GM12878 (cell line): ENCODE data around the gene ARHGEF11. TPM values are rescaled to one million over a fixed set of nuclear protein-coding genes. Genes with fewer than 3 reads are reported as not detected.

ENCODE experiments used
- ATAC-seq: fragments of 200-7000 bp; cut with Tn5 transposase; 3 replicates; pipeline ENCODE4 v1.9.1; 2020; ENCODE audit warnings: mild to moderate bottlenecking, moderate library complexity
- BruUV-seq: library from RNA; stranded (reverse); fragments of 400-500 nt; replicated peaks from 2 replicates; lab custom pipeline; 2021; lab: Mats Ljungman, UMichigan
- CTCF ChIA-PET: fragments of 300-600 bp; sonication (Branson Sonifier 250); formaldehyde crosslinking; extraction: SDS; loops from one replicate; lab custom pipeline; 2021; ENCODE audit warnings: inconsistent platforms; lab: Yijun Ruan, JAX
- POLR2A ChIA-PET: fragments of 350-600 bp; formaldehyde crosslinking; extraction: SDS; loops from one replicate; lab custom pipeline; 2021; ENCODE audit warnings: inconsistent platforms; lab: Charles Lee
- RAD21 ChIA-PET: fragments of 300-600 bp; sonication (Branson Sonifier 250); formaldehyde crosslinking; loops from one replicate; lab custom pipeline; 2023; ENCODE audit warnings: antibody characterized with exemption; ENCODE audit not compliant: unreplicated experiment; lab: Charles Lee
- SMC1A ChIA-PET: fragments of 300-600 bp; sonication (Branson Sonifier 250); formaldehyde crosslinking; loops from one replicate; lab custom pipeline; 2023; ENCODE audit not compliant: unreplicated experiment, uncharacterized antibody; lab: Charles Lee
- DNase-seq: peaks from one replicate; pipeline ENCODE4 v3.0.0-alpha.2; 2011; ENCODE audit warnings: low read depth, low spot score
- FAIRE-seq: peaks from 3 replicates; lab custom pipeline; 2011; peaks lifted over from hg19 to GRCh38; lab: Jason Lieb, UNC
- H2AFZ ChIP-seq: 2 replicates; pipeline ENCODE4 v1.6.0; 2011; ENCODE audit warnings: low read depth, low read length, control low read depth; ENCODE audit not compliant: control insufficient read depth
- H3K27ac ChIP-seq: 2 replicates; pipeline ENCODE4 v1.5.1; 2011; ENCODE audit warnings: control low read depth; ENCODE audit not compliant: control insufficient read depth, insufficient read depth
- H3K27me3 ChIP-seq, 2 experiments: replicated peaks in 1 of 2; 2 replicates each; pipeline versions ENCODE4 v1.6.0 to v1.6.1; 2011; ENCODE audit warnings: low read length in 1 of 2; ENCODE audit not compliant: control insufficient read depth in 2 of 2, insufficient read depth in 2 of 2
- H3K36me3 ChIP-seq, 2 experiments: 2 replicates each; pipeline ENCODE4 v1.5.1; 2011; ENCODE audit warnings: low read length in 1 of 2; ENCODE audit not compliant: control insufficient read depth in 2 of 2, insufficient read depth in 2 of 2
- H3K4me1 ChIP-seq: 2 replicates; pipeline ENCODE4 v1.6.1; 2011; ENCODE audit warnings: mild to moderate bottlenecking, low read length, moderate library complexity, mixed read lengths; ENCODE audit not compliant: control insufficient read depth, insufficient read depth
- H3K4me2 ChIP-seq: 2 replicates; pipeline ENCODE4 v1.6.0; 2011; ENCODE audit warnings: control low read depth; ENCODE audit not compliant: control insufficient read depth, insufficient read depth
- H3K4me3 ChIP-seq: fragments of 200-600 bp; sonication (generic); 2 replicates; pipeline ENCODE4 v1.5.1; 2016
- H3K79me2 ChIP-seq: 2 replicates; pipeline ENCODE4 v1.6.0; 2011; ENCODE audit warnings: low read length; ENCODE audit not compliant: control insufficient read depth, insufficient read depth
- H3K9ac ChIP-seq: 2 replicates; pipeline ENCODE4 v1.8.0; 2011; ENCODE audit warnings: low read length, control low read depth, mixed read lengths; ENCODE audit not compliant: control insufficient read depth, insufficient read depth
- H3K9me3 ChIP-seq: replicated peaks from 3 replicates; pipeline ENCODE4 v1.5.1; 2011; ENCODE audit warnings: mild to moderate bottlenecking, low read length; ENCODE audit not compliant: control insufficient read depth, insufficient read depth
- H4K20me1 ChIP-seq: 2 replicates; pipeline ENCODE4 v1.6.0; 2011; ENCODE audit not compliant: control insufficient read depth, insufficient read depth
- BCLAF1 ChIP-seq: fragments of 450-650 bp; IDR thresholded peaks from 2 replicates; pipeline ENCODE4 v1.6.1; 2017; ENCODE audit warnings: antibody characterized with exemption, mild to moderate bottlenecking, moderate library complexity
- BMI1 ChIP-seq: fragments of 450-650 bp; IDR thresholded peaks from 2 replicates; pipeline ENCODE4 v1.6.1; 2016; ENCODE audit warnings: mild to moderate bottlenecking, moderate library complexity, borderline replicate concordance
- CEBPZ ChIP-seq: fragments of 150-350 bp; IDR thresholded peaks from 2 replicates; pipeline ENCODE4 v1.6.1; 2016; ENCODE audit warnings: low read depth, low read length
- ETV6 ChIP-seq, 2 experiments: fragments of 450-650 bp in 1 of 2; IDR thresholded peaks in 1 of 2; conservative IDR thresholded peaks in 1 of 2; 2 replicates each; pipeline ENCODE4 v1.6.1; 2014; ENCODE audit warnings: antibody characterized with exemption in 1 of 2, borderline replicate concordance in 1 of 2, low read depth in 1 of 2, mild to moderate bottlenecking in 1 of 2, moderate library complexity in 1 of 2
- IRF5 ChIP-seq: fragments of 450-650 bp; IDR thresholded peaks from 2 replicates; pipeline ENCODE4 v1.6.1; 2017; ENCODE audit warnings: borderline replicate concordance
- POLR2AphosphoS2 ChIP-seq: IDR thresholded peaks from 2 replicates; pipeline ENCODE4 v1.6.1; 2011; ENCODE audit warnings: low read depth, mild to moderate bottlenecking, low read length, improper control_type of control experiment, moderate library complexity
- PRDM15 ChIP-seq: fragments of 450-650 bp; formaldehyde crosslinking; IDR thresholded peaks from 2 replicates; pipeline ENCODE4 v1.4.0; 2020; ENCODE audit warnings: mild to moderate bottlenecking, moderate library complexity
- RB1 ChIP-seq: fragments of 450-650 bp; formaldehyde crosslinking; IDR thresholded peaks from 2 replicates; pipeline ENCODE4 v1.6.1; 2017; ENCODE audit warnings: mild to moderate bottlenecking, borderline replicate concordance
- SMARCA5 ChIP-seq: fragments of 450-650 bp; IDR thresholded peaks from 2 replicates; pipeline ENCODE4 v1.6.1; 2017; ENCODE audit warnings: mild to moderate bottlenecking
- SP1 ChIP-seq: IDR thresholded peaks from one replicate; pipeline ENCODE4 v1.6.1; 2011; ENCODE audit warnings: low read depth, low read length
- YBX1 ChIP-seq: fragments of 450-650 bp; IDR thresholded peaks from 2 replicates; pipeline ENCODE4 v1.6.1; 2016; ENCODE audit warnings: antibody characterized with exemption
- WGBS: methylation state at CpG from one replicate; pipeline ENCODE4 v1.1.6; 2016; ENCODE audit warnings: low lambda C conversion rate; ENCODE audit not compliant: insufficient replicate concordance, insufficient coverage; ENCODE audit errors: missing lambda C conversion rate; 5-methylcytosine and 5-hydroxymethylcytosine counted together
- in situ Hi-C: fragments of 300-500 bp; cut with MboI; formaldehyde crosslinking; loops from 9 replicates; pipeline ENCODE4 v1.14.3; 2018; ENCODE audit warnings: mixed read lengths
- intact Hi-C: fragments of 100-400 bp; cut with micrococcal nuclease; formaldehyde crosslinking; loops from one replicate; pipeline ENCODE4 v1.14.2; 2022; ENCODE audit not compliant: unreplicated experiment
- polyA plus RNA-seq, 11 experiments: library from polyadenylated mRNA; depleted of rRNA in 4 of 11; unstranded in 6 of 11; stranded (reverse) in 5 of 11; fragments of >200 nt; fragmentation: Nextera tagmentation in 4 of 11; fragmentation: Illumina TruSeq in 1 of 11; extraction: Ambion mirVana in 4 of 11; extraction: Trizol in 1 of 11; gene quantifications; 1 replicate in 1 of 11; 2 replicates in 10 of 11; pipeline versions ENCODE4 v1.2.1 to v1.2.3, GENCODE V29; 2011 to 2016; ENCODE audit warnings: inconsistent platforms in 2 of 11, missing spikeins in 2 of 11, low read depth in 1 of 11
- total RNA-seq, 4 experiments: library from RNA; depleted of rRNA in 3 of 4; stranded (reverse); fragments of >200 nt in 3 of 4; fragmentation: Illumina TruSeq in 1 of 4; extraction: Trizol in 1 of 4; gene quantifications; 2 replicates each; pipeline versions ENCODE4 v1.2.1 to v1.2.3, GENCODE V29; 2013 to 2021

ARHGEF11 gene
- total and polyA plus RNA-seq, 10 of the 15 experiments (the other 5 are each of a cell fraction or from before 2014, with no cell fraction given) = 0.05 to 12.7 (median 1.8) TPM

GRCh38 chr1:156944848-156945247 lies 100.7 kb downstream of the ARHGEF11 start:
- in situ Hi-C loops (no loop called here), intact Hi-C loops (no loop called here)
- ATAC-seq (no peak), FAIRE-seq (no peak), DNase-seq (no peak)
- no peak overlapping the region for H3K4me3 ChIP-seq
- H3K4me2 ChIP-seq = no peak overlapping the region
- RAD21 ChIA-PET = no interaction called here
- POLR2A ChIA-PET = no interaction called here
- no peaks in the 10 kb centered on the region for H4K20me1 ChIP-seq
- no peaks in the 10 kb centered on the region for H3K9me3 ChIP-seq
- no peak overlapping the region for H2AFZ ChIP-seq
- SMC1A ChIA-PET = no interaction called here
- no TSS peak for BruUV-seq
- no peaks in the 10 kb centered on the region for H3K4me1 ChIP-seq
- WGBS = 92% methylated on average over 8 of the region's 8 CpGs
- H3K36me3 ChIP-seq = peaks cover 0 to 10% of the 10 kb centered on the region in 2 experiments; a peak in 3 of 4 replicates
- no peak overlapping the region for H3K27ac ChIP-seq
- no peaks in the 10 kb centered on the region for H3K79me2 ChIP-seq
- H3K9ac ChIP-seq = no peak overlapping the region
- no peaks in the 10 kb centered on the region for H3K27me3 ChIP-seq
- TF ChIP-seq POLR2AphosphoS2 = no peak
- TF ChIP-seq CEBPZ = no peak
- no peak for TF ChIP-seq IRF5
- no peak for TF ChIP-seq BMI1
- TF ChIP-seq YBX1 = no peak
- TF ChIP-seq SMARCA5 = no peak
- no peak for TF ChIP-seq RB1
- no peak for TF ChIP-seq BCLAF1
- no peak for TF ChIP-seq SP1
- no peak for TF ChIP-seq PRDM15 (CRISPR knock-in tag)
- TF ChIP-seq ETV6 (conservative IDR thresholded peaks at IDR 0.05 in 1 of 2, IDR thresholded peaks at IDR 0.05 in 1 of 2; ENCODE audit: borderline replicate concordance in 1 of 2, low read depth in 1 of 2) = no peak
- CTCF ChIA-PET = no interaction called here
